Breast epithelium (tissue), 4 donors: ENCODE data around the gene SRGAP2C. TPM values are rescaled to one million over a fixed set of nuclear protein-coding genes. Genes with fewer than 3 reads are reported as not detected.
"Not testable (repeated sequence)": the region's sequence is repeated elsewhere in the genome, so short reads cannot be mapped to it uniquely, and the experiment has no call there.

Experiments
- DNase-seq, 2 donors: peaks; one replicate each; pipeline ENCODE4 v3.0.0-alpha.2; 2019; ENCODE audit warnings: low spot score in 2 of 2
- H3K27ac ChIP-seq, 2 donors: fragments of 200-600 bp; sonication (generic) in 1 of 2; one replicate each; pipeline ENCODE4 v1.5.1; 2016 to 2019; ENCODE audit warnings: mild to moderate bottlenecking in 1 of 2
- H3K27me3 ChIP-seq, 2 donors: fragments of 200-600 bp; sonication (generic) in 1 of 2; one replicate each; pipeline versions ENCODE4 v1.5.1 to v1.6.0; 2017 to 2019; ENCODE audit warnings: control low read depth in 1 of 2, mild to moderate bottlenecking in 1 of 2
- H3K36me3 ChIP-seq: fragments of 200-600 bp; one replicate; pipeline ENCODE4 v1.5.1; 2019
- H3K4me1 ChIP-seq, 2 donors: fragments of 200-600 bp; sonication (generic); one replicate each; pipeline ENCODE4 v1.5.1; 2016 to 2019; ENCODE audit warnings: control low read depth in 1 of 2
- H3K4me3 ChIP-seq, 3 donors: fragments of 200-600 bp; sonication (generic); 1 replicate in 2 of 3; 2 replicates in 1 of 3; pipeline ENCODE4 v1.5.1; 2016 to 2019; ENCODE audit warnings: mild to moderate bottlenecking in 3 of 3, moderate library complexity in 2 of 3
- H3K9me3 ChIP-seq, 2 donors: fragments of 200-600 bp; sonication (generic) in 1 of 2; one replicate each; pipeline ENCODE4 v1.5.1; 2016 to 2019; ENCODE audit warnings: control low read depth in 1 of 2
- POLR2A ChIP-seq: fragments of 450-650 bp; IDR thresholded peaks from one replicate; pipeline ENCODE4 v1.6.1; 2016; ENCODE audit warnings: antibody characterized with exemption, mild to moderate bottlenecking, moderate library complexity
- POLR2AphosphoS5 ChIP-seq, 3 donors: sonication (generic); formaldehyde crosslinking; IDR thresholded peaks; one replicate each; pipeline ENCODE4 v1.6.1; 2017; ENCODE audit warnings: antibody characterized with exemption in 3 of 3
- intact Hi-C: fragments of 100-400 bp; cut with DNase I; formaldehyde crosslinking; loops from one replicate; pipeline ENCODE4 v1.15.1; 2023; ENCODE audit warnings: low total_unique reads
- total RNA-seq, 3 donors: library from RNA; depleted of rRNA; stranded (reverse); fragments of >200 nt; gene quantifications; one replicate each; pipeline ENCODE4 v1.1.0, GENCODE V29; 2016
- TF ChIP-seq, protein P1 (sequence below), 3 donors: fragments of 450-650 bp; IDR thresholded peaks; one replicate each; pipeline ENCODE4 v1.5.1; 2016 to 2017; ENCODE audit warnings: antibody characterized with exemption in 3 of 3, mild to moderate bottlenecking in 3 of 3, moderate library complexity in 3 of 3

The SRGAP2C gene
- total RNA-seq, 3 donors from 2014 or later, result 17.0 to 37.0 (median 17.7) TPM

DNA sequence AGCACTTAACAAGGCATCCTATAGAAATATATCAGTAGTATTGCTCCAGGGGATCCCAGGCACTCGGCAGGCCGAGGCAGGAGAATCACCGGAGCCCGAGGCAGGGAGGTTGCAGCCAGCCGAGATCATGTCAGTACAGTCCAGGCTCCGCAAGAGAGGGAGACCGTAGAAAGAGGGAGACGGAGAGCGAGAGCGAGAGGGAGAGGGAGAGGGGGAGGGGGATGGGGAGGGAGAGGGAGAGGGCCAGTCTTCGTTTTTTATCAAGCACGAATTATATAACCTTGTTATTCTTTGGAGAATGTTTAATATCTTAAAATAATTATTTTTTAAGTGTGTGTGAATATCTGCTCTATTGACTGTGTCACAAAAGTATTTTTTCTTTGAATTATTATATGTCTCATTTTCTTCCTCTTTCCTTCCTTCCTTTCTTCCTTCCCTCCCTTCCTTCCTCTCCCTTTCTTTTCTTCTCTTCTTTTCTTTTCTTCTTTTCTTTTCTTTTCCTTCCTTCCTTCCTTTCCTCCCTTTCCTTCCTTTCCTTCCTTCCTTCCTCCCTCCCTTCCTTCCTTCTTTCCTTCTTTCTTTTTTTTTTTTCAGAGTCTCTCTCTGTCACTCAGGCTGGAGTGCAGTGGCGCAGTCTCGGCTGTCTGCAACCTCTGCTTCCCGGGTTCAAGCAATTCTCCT, 233.7 kb downstream of the SRGAP2C start:
- no peaks in the 10 kb centered on the region for H3K27me3 ChIP-seq
- no peak for TF ChIP-seq POLR2AphosphoS5 (IDR thresholded peaks at IDR 0.05)
- TF ChIP-seq, protein P1, sequence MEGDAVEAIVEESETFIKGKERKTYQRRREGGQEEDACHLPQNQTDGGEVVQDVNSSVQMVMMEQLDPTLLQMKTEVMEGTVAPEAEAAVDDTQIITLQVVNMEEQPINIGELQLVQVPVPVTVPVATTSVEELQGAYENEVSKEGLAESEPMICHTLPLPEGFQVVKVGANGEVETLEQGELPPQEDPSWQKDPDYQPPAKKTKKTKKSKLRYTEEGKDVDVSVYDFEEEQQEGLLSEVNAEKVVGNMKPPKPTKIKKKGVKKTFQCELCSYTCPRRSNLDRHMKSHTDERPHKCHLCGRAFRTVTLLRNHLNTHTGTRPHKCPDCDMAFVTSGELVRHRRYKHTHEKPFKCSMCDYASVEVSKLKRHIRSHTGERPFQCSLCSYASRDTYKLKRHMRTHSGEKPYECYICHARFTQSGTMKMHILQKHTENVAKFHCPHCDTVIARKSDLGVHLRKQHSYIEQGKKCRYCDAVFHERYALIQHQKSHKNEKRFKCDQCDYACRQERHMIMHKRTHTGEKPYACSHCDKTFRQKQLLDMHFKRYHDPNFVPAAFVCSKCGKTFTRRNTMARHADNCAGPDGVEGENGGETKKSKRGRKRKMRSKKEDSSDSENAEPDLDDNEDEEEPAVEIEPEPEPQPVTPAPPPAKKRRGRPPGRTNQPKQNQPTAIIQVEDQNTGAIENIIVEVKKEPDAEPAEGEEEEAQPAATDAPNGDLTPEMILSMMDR (IDR thresholded peaks at IDR 0.05), result no peak
- TF ChIP-seq POLR2A, result no peak
- no peaks in the 10 kb centered on the region for H3K9me3 ChIP-seq
- DNase-seq, result no peak
- no peaks in the 10 kb centered on the region for H3K36me3 ChIP-seq
- no peak overlapping the region for H3K4me3 ChIP-seq
- intact Hi-C loops, result no loop called here
- no peaks in the 10 kb centered on the region for H3K4me1 ChIP-seq
- H3K27ac ChIP-seq, result no peak overlapping the region

DNA sequence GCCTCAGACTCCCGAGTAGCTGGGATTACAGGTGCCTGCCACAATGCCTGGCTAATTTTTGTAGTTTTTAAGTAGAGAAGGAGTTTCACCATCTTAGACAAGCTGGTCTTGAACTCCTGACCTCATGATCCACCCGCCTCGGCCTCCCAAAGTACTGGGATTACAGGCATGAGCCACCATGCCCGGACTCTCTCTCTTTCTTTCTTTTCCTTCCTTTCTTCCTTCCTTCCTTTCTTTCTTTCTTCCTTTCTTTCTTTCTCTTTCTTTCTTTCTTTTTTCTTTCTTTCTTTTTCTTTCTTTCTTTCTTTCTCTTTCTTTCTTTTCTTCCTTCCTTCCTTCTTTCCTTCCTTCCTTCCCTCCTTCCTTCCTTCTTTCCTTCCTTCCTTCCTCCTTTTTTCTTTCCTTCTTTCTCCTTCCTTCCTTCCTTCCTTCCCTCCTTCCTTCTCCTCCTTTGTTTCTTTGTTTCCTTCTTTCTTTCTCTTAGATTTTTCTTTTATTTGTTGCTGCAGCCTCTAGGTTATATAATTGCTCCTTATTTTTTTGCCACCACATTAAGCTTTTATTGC, 234.4 kb downstream of the SRGAP2C start:
- intact Hi-C loops, H3K27ac ChIP-seq, DNase-seq, H3K4me1 ChIP-seq, H3K9me3 ChIP-seq, H3K4me3 ChIP-seq, H3K36me3 ChIP-seq, H3K27me3 ChIP-seq: not testable (repeated sequence)

DNA sequence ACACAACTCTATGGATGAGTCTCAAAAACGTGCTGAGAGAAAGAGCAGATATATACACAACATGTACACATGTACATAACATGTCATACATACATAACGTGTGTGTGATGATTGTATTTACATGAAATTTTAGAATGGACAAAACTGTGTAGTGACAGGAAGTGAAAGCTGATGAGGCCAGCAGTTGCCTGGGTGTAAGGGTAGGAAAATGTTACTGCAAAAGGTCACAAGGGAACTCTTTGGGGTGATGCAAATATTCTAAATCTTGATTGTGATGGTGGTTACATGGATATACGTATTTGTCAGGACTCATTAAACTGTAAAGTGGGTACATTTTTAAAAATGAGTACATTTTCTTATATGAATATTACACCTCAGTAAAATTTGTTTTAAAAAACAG, 236.7 kb downstream of the SRGAP2C start:
- H3K4me1 ChIP-seq, H3K9me3 ChIP-seq, H3K27ac ChIP-seq, H3K4me3 ChIP-seq, DNase-seq, intact Hi-C loops, H3K36me3 ChIP-seq, H3K27me3 ChIP-seq: not testable (repeated sequence)

DNA sequence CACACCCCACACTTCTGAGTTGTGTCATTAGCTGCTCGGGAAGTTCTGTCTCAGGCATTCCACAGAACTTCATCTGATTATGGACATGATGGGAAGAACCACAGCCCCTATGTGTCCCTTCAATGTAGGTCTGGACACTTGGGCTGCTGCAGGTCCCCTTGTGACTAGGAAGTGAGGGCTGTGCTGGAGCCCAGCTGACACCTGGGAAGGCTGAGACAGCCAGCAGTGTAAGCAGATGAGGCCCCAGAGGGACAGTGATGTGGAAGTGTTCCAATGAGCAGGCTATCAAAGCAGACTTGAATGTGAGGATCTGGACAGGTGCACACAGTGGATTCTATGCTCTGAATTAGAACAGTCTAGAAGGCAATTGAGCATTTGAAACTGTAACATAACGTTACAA, 239.2 kb downstream of the SRGAP2C start:
- H3K36me3 ChIP-seq, H3K9me3 ChIP-seq, H3K27me3 ChIP-seq, H3K4me1 ChIP-seq, DNase-seq, H3K4me3 ChIP-seq, intact Hi-C loops, H3K27ac ChIP-seq: not testable (repeated sequence)

DNA sequence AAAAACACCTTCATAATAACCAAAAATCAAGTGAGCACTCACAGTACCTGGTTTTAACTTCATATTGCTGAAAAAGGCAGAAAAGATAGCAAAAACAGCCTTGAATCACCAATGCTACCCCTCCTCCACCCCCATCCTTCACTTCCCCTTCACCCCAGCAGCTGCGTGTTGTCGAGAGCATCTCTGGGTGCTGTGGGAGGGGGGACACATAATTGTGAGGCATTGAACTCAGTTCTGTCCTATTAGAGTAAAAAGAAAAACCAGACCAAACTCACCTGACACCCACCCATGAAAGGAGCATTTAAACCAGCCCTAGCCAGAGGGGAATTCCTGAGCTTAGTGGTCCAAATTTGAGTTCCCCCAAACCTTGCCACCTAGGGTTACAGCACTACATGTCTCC, 248.7 kb downstream of the SRGAP2C start:
- H3K36me3 ChIP-seq, H3K27me3 ChIP-seq, H3K9me3 ChIP-seq, intact Hi-C loops, H3K4me1 ChIP-seq, H3K4me3 ChIP-seq, H3K27ac ChIP-seq, DNase-seq: not testable (repeated sequence)

DNA sequence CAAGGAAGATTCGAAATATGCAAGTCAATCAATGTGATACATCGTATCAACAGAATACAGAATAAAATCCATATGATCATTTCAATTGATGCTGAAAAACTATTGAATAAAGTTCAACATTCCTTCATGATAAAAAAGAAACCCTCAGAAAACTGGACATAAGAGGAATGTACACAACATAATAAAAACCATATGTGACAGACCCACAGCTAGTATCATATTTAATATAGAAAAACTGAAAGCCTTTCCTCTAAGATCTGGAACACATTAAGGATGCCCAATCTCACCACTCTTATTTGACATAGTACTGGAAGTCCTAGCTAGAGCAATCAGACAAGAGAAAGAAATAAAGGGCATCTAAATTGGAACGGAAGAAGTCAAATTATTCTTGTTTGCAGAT, 254.1 kb downstream of the SRGAP2C start:
- H3K9me3 ChIP-seq, H3K4me3 ChIP-seq, DNase-seq, intact Hi-C loops, H3K27ac ChIP-seq, H3K36me3 ChIP-seq, H3K27me3 ChIP-seq, H3K4me1 ChIP-seq: not testable (repeated sequence)

DNA sequence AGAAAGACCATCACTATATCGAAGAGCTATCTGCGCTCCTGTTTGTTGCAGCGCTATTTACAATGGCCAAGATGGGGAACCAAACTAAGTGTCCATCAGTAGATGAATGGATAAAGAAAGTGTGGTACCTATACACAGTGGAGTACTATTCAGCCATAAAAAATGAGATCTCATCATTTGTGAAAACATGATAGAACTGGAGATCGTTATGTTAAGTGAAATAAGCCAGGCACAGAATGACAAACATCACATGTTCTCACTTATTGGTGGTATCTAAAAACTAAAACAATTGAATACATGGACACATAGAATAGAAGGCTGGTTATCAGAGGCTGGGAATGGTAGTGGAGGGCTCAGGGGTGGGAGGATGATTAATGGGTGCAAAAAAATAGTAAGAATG, 256.2 kb downstream of the SRGAP2C start:
- intact Hi-C loops, result no loop called here
- Histone ChIP-seq H3K27ac (no peak overlapping the region), H3K36me3 (no peaks in the 10 kb centered on the region), H3K27me3 (no peaks in the 10 kb centered on the region), H3K4me1 (no peaks in the 10 kb centered on the region), H3K4me3 (no peak overlapping the region), H3K9me3 (peaks cover 0 to 2% of the 10 kb centered on the region in 2 donors)
- no peak for TF ChIP-seq POLR2A
- TF ChIP-seq, protein P1 (IDR thresholded peaks at IDR 0.05), result no peak
- no peak for TF ChIP-seq POLR2AphosphoS5 (IDR thresholded peaks at IDR 0.05)
- no peak for DNase-seq

Other genes starting within 250 kb of the SRGAP2C start
- gene FAM72B, start 635 bp upstream of the SRGAP2C start, total RNA-seq, result 1 to 10 TPM in 1 of 3 donors, under 1 TPM in 1, not detected in 1; 0.73 to 1.9 TPM